Left ventricle myocardium inferior (tissue), 1 donor: ENCODE measurements around the gene TACSTD2. TPM values are rescaled to one million over a fixed set of nuclear protein-coding genes. Genes with fewer than 3 reads are reported as not detected.
"Not testable (repeated sequence)": the region's sequence is repeated elsewhere in the genome, so short reads cannot be mapped to it uniquely, and the experiment has no call there.

Experiments
- DNase-seq: peaks from one replicate; pipeline ENCODE4 v3.0.0-alpha.2; 2020
- H3K27ac ChIP-seq: fragments of 200-600 bp; replicated peaks from 2 replicates; pipeline ENCODE4 v1.8.0; 2021
- H3K27me3 ChIP-seq: fragments of 200-600 bp; 2 replicates; pipeline ENCODE4 v1.8.0; 2021; ENCODE audit warnings: low read depth
- H3K36me3 ChIP-seq: fragments of 200-600 bp; 2 replicates; pipeline ENCODE4 v1.8.0; 2021
- H3K4me1 ChIP-seq: fragments of 200-600 bp; 2 replicates; pipeline ENCODE4 v1.8.0; 2021
- H3K4me3 ChIP-seq: fragments of 200-600 bp; 2 replicates; pipeline ENCODE4 v1.8.0; 2021; ENCODE audit warnings: mild to moderate bottlenecking, moderate library complexity
- H3K9me3 ChIP-seq: fragments of 200-600 bp; replicated peaks from 2 replicates; pipeline ENCODE4 v1.8.0; 2021
- intact Hi-C: fragments of 100-400 bp; cut with micrococcal nuclease; formaldehyde crosslinking; loops from one replicate; pipeline ENCODE4 v1.11.0; 2022
- total RNA-seq: library from RNA; stranded (reverse); fragmentation: NEBNext Ultra II Directional; extraction: Animal tissue kit (Norgen Biotek cat#: 25700); gene quantifications from one replicate; pipeline ENCODE4 v1.2.1, GENCODE V29; 2021
- TF ChIP-seq, protein P1 (sequence below): fragments of 200-600 bp; IDR thresholded peaks from 2 replicates; pipeline ENCODE4 v1.8.0; 2021; ENCODE audit warnings: antibody characterized with exemption, mild to moderate bottlenecking, borderline replicate concordance
- donor health status: DM: no; HTN: yes; CAD: no; lungs with severe emphysema.

TACSTD2 gene
- total RNA-seq, 1 donor from 2014 or later, result 0.16 TPM

DNA sequence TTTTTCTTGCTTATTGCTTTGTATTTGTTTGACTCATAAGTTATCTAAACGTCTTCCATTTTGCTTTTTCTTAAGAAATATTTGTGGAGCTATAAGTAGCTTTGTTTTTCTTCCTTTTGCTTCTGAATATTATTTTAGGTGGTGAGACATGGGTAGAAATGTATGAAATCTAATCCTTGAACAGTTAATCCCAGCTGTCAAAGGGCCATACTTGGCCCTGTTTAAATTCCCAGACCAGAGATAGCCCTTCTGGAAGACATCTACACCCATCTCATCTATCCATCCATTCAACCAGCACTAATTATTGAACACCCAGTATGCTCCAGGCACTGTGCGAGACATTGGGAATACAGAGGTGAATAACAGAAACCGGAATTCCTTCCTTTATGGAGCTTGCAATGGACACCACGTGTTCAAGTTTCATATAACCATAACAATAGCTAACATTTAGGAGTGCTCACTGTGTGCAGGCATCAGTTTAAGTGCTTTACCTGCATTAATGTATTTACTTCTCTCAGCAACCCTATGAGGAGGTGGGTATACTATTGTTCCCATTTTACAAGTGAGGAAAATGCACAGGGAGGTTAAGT, 8.7 kb downstream of the TACSTD2 start:
- no peak overlapping the region for H3K27ac ChIP-seq
- TF ChIP-seq, protein P1, sequence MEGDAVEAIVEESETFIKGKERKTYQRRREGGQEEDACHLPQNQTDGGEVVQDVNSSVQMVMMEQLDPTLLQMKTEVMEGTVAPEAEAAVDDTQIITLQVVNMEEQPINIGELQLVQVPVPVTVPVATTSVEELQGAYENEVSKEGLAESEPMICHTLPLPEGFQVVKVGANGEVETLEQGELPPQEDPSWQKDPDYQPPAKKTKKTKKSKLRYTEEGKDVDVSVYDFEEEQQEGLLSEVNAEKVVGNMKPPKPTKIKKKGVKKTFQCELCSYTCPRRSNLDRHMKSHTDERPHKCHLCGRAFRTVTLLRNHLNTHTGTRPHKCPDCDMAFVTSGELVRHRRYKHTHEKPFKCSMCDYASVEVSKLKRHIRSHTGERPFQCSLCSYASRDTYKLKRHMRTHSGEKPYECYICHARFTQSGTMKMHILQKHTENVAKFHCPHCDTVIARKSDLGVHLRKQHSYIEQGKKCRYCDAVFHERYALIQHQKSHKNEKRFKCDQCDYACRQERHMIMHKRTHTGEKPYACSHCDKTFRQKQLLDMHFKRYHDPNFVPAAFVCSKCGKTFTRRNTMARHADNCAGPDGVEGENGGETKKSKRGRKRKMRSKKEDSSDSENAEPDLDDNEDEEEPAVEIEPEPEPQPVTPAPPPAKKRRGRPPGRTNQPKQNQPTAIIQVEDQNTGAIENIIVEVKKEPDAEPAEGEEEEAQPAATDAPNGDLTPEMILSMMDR, result no peak
- no peaks in the 10 kb centered on the region for H3K4me1 ChIP-seq
- H3K9me3 ChIP-seq, result no peaks in the 10 kb centered on the region
- no peak overlapping the region for H3K4me3 ChIP-seq
- intact Hi-C loops, result no loop called here
- DNase-seq, result no peak
- peaks cover 48% of the 10 kb centered on the region for H3K27me3 ChIP-seq
- H3K36me3 ChIP-seq, result no peaks in the 10 kb centered on the region

DNA sequence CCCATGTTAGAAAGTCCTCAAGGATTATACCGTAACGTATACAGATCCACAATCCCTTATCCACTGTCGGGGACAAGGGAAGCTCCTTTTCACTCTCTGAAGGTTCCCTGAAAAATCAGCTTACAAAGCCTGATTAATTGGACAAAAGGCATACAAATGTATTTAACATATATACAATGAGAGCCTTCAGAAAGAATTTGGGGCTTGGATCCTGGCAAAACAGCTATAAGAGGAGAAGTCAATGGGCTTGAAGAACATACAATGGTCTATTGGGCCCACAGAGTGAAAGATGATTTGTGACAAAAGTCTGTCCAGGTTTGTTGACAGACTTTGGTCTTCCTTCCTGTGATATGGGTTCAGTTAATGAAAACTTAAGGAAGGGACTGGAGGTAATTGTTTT, 10.7 kb downstream of the TACSTD2 start:
- no peaks in the 10 kb centered on the region for H3K36me3 ChIP-seq
- H3K27me3 ChIP-seq, result peaks cover 29% of the 10 kb centered on the region
- intact Hi-C loops, result no loop called here
- TF ChIP-seq, protein P1, result no peak
- no peaks in the 10 kb centered on the region for H3K4me1 ChIP-seq
- DNase-seq, result no peak
- no peaks in the 10 kb centered on the region for H3K9me3 ChIP-seq
- H3K27ac ChIP-seq, result no peak overlapping the region
- no peak overlapping the region for H3K4me3 ChIP-seq

DNA sequence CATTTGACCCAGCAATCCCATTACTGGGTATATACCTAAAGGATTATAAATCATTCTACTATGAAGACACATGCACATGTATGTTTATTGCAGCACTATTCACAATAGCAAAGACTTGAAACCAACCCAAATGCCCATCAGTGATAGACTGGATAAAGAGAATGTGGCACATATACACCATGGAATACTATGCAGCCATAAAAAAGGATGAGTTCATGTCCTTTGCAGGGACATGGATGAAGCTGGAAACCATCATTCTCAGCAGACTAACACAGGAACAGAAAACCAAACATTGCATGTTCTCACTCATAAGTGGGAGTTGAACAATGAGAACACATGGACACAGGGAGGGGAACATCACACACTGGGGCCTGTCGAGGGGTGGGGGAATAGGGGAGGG, 13.3 kb downstream of the TACSTD2 start:
- H3K27me3 ChIP-seq, result peaks cover 15% of the 10 kb centered on the region
- peaks cover 11% of the 10 kb centered on the region for H3K9me3 ChIP-seq
- H3K4me3 ChIP-seq, intact Hi-C loops, DNase-seq, H3K4me1 ChIP-seq, H3K27ac ChIP-seq, H3K36me3 ChIP-seq: not testable (repeated sequence)

GRCh38 chr1:58561633-58562032, 15.4 kb downstream of the TACSTD2 start:
- no peak for DNase-seq
- TF ChIP-seq, protein P1, result no peak
- Histone ChIP-seq H3K9me3 (peaks cover 11% of the 10 kb centered on the region), H3K4me3 (no peak overlapping the region), H3K36me3 (no peaks in the 10 kb centered on the region), H3K4me1 (no peaks in the 10 kb centered on the region), H3K27me3 (peaks cover 16% of the 10 kb centered on the region), H3K27ac (no peak overlapping the region)
- intact Hi-C loops, result no loop called here

GRCh38 chr1:58555393-58555792, 21.7 kb downstream of the TACSTD2 start:
- H3K4me1 ChIP-seq, result no peaks in the 10 kb centered on the region
- no peak for DNase-seq
- no peak overlapping the region for H3K4me3 ChIP-seq
- no peaks in the 10 kb centered on the region for H3K36me3 ChIP-seq
- TF ChIP-seq, protein P1, result no peak
- peaks cover 7% of the 10 kb centered on the region for H3K9me3 ChIP-seq
- H3K27ac ChIP-seq, result no peak overlapping the region
- intact Hi-C loops, result no loop called here
- peaks cover 37% of the 10 kb centered on the region for H3K27me3 ChIP-seq

- Histone ChIP-seq H3K27me3 (peaks cover 28% of the 10 kb centered on the region), H3K4me1 (no peaks in the 10 kb centered on the region), H3K9me3 (no peaks in the 10 kb centered on the region), H3K27ac (no peak overlapping the region), H3K36me3 (no peaks in the 10 kb centered on the region), H3K4me3 (no peak overlapping the region)
- TF ChIP-seq, protein P1, result no peak
- intact Hi-C loops, result no loop called here
- DNase-seq, result no peak
These were observed 25.6 kb downstream of the TACSTD2 start for GRCh38 chr1:58551186-58552140.

- H3K36me3 ChIP-seq, intact Hi-C loops, DNase-seq, H3K9me3 ChIP-seq, H3K4me3 ChIP-seq, H3K27ac ChIP-seq, H3K27me3 ChIP-seq: not testable (repeated sequence)
- peaks cover 18% of the 10 kb centered on the region for H3K4me1 ChIP-seq
These were observed 27.8 kb downstream of the TACSTD2 start for GRCh38 chr1:58549291-58549690.
